GM18511 (cell line): ENCODE data around the gene SLC39A3.

Experiments
- ATAC-seq: cut with Tn5 transposase; IDR thresholded peaks from one replicate; pipeline ENCODE4 v1.9.1; 2021; ENCODE audit warnings: mild to moderate bottlenecking, moderate library complexity; ENCODE audit not compliant: unreplicated experiment

The SLC39A3 gene

GRCh38 chr19:2750808-2751437 lies 11.1 kb upstream of the SLC39A3 start:
- no peak for ATAC-seq

- no peak for ATAC-seq
Measured at GRCh38 chr19:2747349-2747748, 7.5 kb upstream of the SLC39A3 start.

GRCh38 chr19:2744113-2744512 lies 4.3 kb upstream of the SLC39A3 start:
- ATAC-seq: no peak

GRCh38 chr19:2743099-2743498 lies 3.3 kb upstream of the SLC39A3 start:
- ATAC-seq: no peak

DNA sequence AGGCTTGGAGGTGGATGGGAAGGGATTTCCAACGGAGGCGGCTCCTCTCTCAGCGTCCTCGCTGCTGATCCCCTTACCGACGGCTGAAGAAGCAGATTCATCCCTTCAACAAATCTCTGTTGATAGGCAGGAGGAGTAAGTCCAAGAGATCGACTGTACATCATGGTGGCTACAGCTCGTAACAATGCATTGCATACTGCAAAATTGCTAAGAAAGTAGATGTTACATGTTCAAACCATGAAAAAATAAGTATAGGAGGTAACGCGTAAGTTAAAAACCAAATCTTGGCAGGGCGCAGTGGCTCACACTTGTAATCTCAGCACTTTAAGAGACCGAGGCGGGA lies 468 bp upstream of the SLC39A3 start:
- ATAC-seq: no peak

- ATAC-seq: no peak
Measured at GRCh38 chr19:2736550-2737190, 3.1 kb downstream of the SLC39A3 start.

- no peak for ATAC-seq
Measured at GRCh38 chr19:2735374-2735773, 4.4 kb downstream of the SLC39A3 start.

DNA sequence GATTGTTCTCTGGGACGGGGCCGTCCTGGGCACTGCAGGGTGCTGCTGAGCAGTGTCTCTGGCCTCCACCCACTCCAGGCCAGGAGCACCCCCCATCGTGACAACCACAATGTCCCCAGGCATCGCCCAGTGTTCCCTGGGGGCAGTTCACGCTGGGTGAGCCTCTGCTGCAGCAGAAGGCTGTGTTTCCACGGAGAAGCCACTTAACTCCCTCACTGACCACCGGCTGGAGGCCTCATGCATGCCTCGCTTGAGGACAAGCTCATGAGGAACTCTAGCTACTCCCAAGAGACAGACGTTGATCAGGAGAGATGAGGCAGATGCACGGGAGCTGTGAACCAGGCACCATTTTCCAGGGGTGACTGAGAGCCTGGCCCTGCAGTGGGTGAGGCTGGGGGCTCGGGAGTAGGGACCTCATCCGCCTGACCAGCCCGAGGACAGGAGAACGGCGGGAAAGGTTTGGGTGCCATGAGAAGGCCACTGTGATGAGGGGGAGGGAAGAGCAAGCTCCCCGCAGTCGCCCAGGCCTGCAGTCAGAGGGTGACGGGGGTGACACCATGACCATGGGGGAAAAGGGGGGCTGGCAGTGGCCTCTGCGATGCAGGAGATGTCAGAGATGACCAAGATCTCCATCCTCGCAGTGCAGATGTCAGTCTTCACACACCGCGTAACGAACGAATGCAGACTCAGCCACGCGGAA lies 5.1 kb downstream of the SLC39A3 start:
- ATAC-seq: no peak

DNA sequence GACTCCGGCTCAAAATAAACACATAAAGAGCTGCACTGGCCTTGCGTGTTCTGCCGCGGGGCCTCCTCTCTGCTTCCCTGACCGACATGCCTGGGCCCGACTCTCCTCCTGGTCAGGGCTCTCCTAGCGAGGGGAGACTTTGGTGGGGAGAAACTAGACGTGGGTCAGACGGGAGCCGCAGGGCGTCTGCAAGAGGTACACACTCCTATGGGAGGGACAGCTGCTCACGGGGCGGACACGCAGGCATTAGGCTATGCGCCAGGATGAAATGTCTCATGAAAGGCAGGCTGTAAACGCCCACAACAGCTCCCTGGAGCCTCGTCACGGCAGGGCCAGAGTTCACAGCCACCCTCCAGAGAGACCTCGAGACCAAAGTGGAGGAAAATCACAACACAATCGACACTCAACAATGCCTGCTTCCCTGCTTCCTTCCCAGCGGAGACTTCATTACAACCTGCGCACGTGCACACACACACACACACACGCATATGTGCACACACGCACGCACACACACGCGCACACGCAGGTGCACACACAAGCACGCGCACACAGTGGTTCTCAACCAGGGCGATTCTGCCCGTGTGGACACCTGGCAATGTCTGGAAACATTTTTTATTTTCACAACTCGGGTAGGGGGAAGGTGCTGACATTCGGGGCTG lies 5.8 kb downstream of the SLC39A3 start:
- no peak for ATAC-seq

GRCh38 chr19:2732883-2733282 lies 6.9 kb downstream of the SLC39A3 start:
- no peak for ATAC-seq

DNA sequence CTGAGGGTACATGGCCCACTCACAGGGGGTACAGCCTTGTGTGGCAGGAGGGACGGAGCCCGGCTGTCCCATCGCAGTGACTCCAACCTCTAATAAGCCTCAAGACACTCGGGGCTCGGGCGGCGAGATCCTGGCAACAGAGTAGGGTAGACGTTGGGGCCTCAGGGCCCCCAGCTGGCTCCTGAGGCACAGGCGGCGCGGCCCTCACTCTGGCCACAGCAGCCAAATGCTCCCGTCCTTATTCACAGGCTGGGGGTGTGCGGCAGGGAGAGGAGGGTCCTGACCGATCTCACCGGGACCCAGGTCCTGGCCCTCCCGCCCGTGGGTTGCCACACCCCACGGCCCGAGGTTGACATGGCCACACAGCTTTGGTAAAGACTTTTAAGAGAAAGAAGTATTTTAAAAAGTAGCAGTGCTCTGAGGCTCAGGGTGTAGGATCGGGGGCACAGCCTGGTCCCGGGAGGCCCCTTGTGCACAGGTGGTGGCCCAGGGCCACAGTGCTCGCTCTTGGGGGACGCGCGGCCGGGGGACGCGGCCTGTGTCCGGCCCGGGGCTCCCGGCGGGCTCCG lies 7.6 kb downstream of the SLC39A3 start:
- ATAC-seq: no peak

DNA sequence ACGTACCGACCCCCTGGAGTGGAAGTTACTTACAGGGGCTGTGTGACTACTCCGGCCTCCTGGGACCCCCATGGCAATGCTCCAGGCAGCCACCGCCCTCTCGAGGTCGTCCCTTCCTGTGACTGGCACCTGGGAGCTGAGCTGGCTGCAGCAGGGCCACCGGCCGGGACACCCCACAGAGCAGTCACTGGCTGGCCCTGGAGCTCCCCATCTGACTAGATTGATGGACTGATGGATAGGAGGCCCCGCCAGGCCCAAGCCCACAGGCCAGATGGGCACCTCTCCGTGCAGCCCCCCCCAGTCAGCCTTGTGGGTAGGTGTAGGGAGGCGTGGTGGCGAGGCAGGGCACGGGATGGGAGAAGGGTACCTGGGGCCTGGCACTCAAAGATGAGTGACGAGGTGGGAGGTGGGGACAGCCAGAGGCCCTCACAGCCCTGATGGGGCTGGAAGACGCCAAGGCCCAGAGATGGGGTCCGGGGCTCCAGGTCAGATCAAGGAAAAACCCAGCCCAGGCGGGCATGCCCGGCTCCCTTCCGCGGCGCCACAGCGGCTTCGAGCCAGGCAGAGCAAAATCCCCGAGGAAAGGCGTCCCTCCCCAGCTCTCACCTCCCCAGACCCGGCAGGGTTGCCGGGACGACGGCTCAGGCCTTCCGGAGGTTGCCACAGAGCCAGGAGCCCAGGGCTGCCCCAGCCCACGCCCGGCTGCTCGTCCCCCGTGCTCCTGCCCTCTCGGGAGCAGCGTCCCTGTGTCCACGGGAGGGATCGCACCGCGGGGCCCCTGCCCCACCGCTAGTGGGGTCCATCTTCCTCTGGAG lies 8.4 kb downstream of the SLC39A3 start:
- ATAC-seq: no peak

DNA sequence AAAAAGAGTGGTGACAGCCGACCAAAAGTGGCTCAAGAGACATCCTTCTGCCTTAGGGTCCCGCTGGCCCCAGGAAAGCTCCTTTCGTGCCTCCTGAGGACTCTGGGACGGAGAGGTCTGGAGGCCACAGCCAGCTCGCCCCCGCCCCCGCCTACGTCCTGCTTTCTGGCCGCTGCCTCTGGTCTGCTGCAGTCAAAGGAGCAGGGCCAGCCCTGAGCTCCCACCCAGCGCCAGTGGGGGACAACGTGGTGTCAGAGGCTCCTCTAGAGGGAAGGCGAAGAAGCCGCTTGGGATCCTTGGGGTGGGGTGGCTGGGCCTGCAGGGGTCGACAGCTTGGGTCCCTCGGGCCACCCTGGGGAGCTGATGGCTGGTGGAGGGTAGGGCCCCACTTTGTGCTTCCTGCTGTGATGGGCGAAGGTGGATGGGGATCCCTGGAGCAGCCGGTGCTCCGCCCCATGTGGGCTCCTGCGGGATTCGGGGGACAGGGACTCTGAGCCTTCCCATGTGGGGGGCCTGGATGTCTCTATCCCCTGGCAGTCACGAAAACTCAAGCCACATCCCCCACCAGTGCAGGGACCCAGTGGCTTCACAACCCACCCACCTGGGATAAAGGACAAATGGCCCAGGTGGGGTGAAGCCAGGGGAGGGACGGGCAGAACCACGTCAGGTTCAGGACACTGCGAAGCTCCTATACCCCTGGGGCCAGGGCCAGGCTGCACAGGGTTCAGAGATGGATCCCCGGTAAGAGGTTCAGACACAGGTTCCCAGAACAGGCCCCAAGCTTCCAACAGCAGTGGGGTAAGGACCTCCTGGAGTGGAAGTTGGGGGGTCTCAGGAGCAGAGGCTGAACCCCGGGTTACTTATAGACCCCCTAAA lies 9.6 kb downstream of the SLC39A3 start:
- no peak for ATAC-seq

GRCh38 chr19:2728783-2729387 lies 10.9 kb downstream of the SLC39A3 start:
- ATAC-seq: no peak

GRCh38 chr19:2727640-2727944 lies 12.2 kb downstream of the SLC39A3 start:
- no peak for ATAC-seq

- no peak for ATAC-seq
Measured at GRCh38 chr19:2726904-2727639, 12.7 kb downstream of the SLC39A3 start.

- no peak for ATAC-seq
Measured at GRCh38 chr19:2726160-2726855, 13.5 kb downstream of the SLC39A3 start.

GRCh38 chr19:2724148-2724557 lies 15.7 kb downstream of the SLC39A3 start:
- ATAC-seq: no peak
